ENCODE results near the gene LIG3.

- no peak for TF ChIP-seq CTCF (IDR thresholded peaks at IDR 0.05)
- no peak for TF ChIP-seq EP300 (IDR thresholded peaks at IDR 0.05)
- no peak for TF ChIP-seq POLR2A (IDR thresholded peaks at IDR 0.05)
Observed at GRCh38 chr17:35017021-35017420, 36.7 kb downstream of the LIG3 start.
